Stimulated activated CD4-positive, alpha-beta T cell treated with anti-CD3 and anti-CD28 coated beads, Interleukin-4, amount 100 ng/mL, for 4 hours (primary cell): Measurements from ENCODE around the gene SH2D3C.

Source experiments
- DNase-seq, 2 experiments: peaks; one replicate each; pipeline ENCODE4 v3.0.0-alpha.2; 2020

SH2D3C gene

DNA sequence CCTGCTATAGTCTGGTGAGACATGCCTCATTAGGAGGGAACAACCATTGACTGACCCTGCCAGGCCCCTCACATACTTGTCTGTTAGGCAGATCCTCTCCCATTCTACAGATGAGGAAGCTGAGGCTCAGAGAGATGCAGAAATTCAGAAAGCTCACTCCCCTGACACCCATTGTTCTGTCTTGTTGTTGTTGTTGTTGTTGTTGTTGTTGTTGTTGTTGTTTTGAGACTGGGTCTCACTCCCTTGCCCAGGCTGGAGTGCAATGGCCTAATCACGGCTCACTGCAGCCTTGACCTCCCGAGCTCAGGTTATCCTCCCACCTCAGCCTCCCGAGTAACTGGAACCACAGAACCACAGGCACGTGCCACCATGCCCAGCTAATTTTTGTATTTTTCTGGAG lies 84.8 kb downstream of the SH2D3C start:
- no peak for DNase-seq

- no peak for DNase-seq
These were observed 85.3 kb downstream of the SH2D3C start for GRCh38 chr9:127693143-127693542.

GRCh38 chr9:127692071-127692470 lies 86.4 kb downstream of the SH2D3C start:
- DNase-seq = no peak

GRCh38 chr9:127690735-127691134 lies 87.7 kb downstream of the SH2D3C start:
- DNase-seq = no peak

GRCh38 chr9:127689329-127690000 lies 89.0 kb downstream of the SH2D3C start:
- DNase-seq = no peak
